Keratinocyte (primary cell): ENCODE results near the gene NPAS3.

Experiments used
- CTCF ChIP-seq, 3 experiments: IDR thresholded peaks in 1 of 3; conservative IDR thresholded peaks in 1 of 3; optimal IDR thresholded peaks in 1 of 3; 2 replicates in 2 of 3; 3 replicates in 1 of 3; pipeline versions ENCODE3 to v1.5.1; 2011; ENCODE audit warnings: low read length in 3 of 3, mild to moderate bottlenecking in 3 of 3, moderate library complexity in 2 of 3, control low read depth in 1 of 3, inconsistent platforms in 1 of 3; ENCODE audit not compliant: insufficient read depth in 2 of 3; ENCODE audit errors: extremely low read depth in 1 of 3
- EZH2 ChIP-seq: IDR thresholded peaks from one replicate; pipeline ENCODE4 v1.6.1; 2012; ENCODE audit warnings: inconsistent platforms, mild to moderate bottlenecking, low read length, moderate library complexity

- TF ChIP-seq CTCF (optimal IDR thresholded peaks at IDR 0.05 in 1 of 3, IDR thresholded peaks at IDR 0.05 in 1 of 3, conservative IDR thresholded peaks at IDR 0.05 in 1 of 3; ENCODE audit: extremely low read depth in 1 of 3, insufficient read depth in 2 of 3, low read length in 3 of 3) (no peak), EZH2 (no peak)
These were observed 448.1 kb downstream of the NPAS3 start for GRCh38 chr14:33386781-33387180.
